A673 (cell line): ENCODE results near the gene ZSWIM9.

Experiments
- CTCF ChIP-seq: fragments of 300-800, 200-600 bp; sonication (generic); conservative IDR thresholded peaks from 2 replicates; pipeline ENCODE4 v1.5.1; 2017; ENCODE audit warnings: low read depth, mild to moderate bottlenecking, antibody characterized with exemption, low read length, moderate library complexity, mixed read lengths
- EZH2 ChIP-seq: fragments of 200-600 bp; sonication (generic); IDR thresholded peaks from 2 replicates; pipeline ENCODE4 v1.6.1; 2017; ENCODE audit warnings: borderline replicate concordance, low read depth, mild to moderate bottlenecking, mixed read lengths, antibody characterized with exemption, low read length; ENCODE audit not compliant: poor library complexity, severe bottlenecking

GRCh38 chr19:48168689-48169088 lies 1.8 kb upstream of the ZSWIM9 start:
- TF ChIP-seq CTCF = no peak
- no peak for TF ChIP-seq EZH2
